ENCODE measurements around the gene SAPCD2. TPM values are rescaled to one million over a fixed set of nuclear protein-coding genes. Genes with fewer than 3 reads are reported as not detected.

The SAPCD2 gene
- total RNA-seq, 1 donor from 2014 or later = 2.7 TPM

GRCh38 chr9:137062384-137062783 is 8.0 kb downstream of the SAPCD2 start:
- no peak for DNase-seq (ENCODE audit: extremely low spot score in 2 of 2)
- no peak overlapping the region for H3K4me3 ChIP-seq
- intact Hi-C loops (cut with DNase I) = no loop called here
- TF ChIP-seq POLR2A (IDR thresholded peaks at IDR 0.05) (no peak), POLR2AphosphoS5 (IDR thresholded peaks at IDR 0.05; ENCODE audit: insufficient read depth in 1 of 2, low read depth in 1 of 2) (no peak), CTCF (IDR thresholded peaks at IDR 0.05) (no peak)
- H3K9me3 ChIP-seq = no peaks in the 10 kb centered on the region
- no peaks in the 10 kb centered on the region for H3K36me3 ChIP-seq
- H3K4me1 ChIP-seq = peaks cover 8% of the 10 kb centered on the region
- no peak overlapping the region for H3K27ac ChIP-seq
- H3K27me3 ChIP-seq = no peaks in the 10 kb centered on the region

GRCh38 chr9:137058521-137059234 is 11.7 kb downstream of the SAPCD2 start:
- no peaks in the 10 kb centered on the region for H3K27me3 ChIP-seq
- no peak overlapping the region for H3K27ac ChIP-seq
- TF ChIP-seq POLR2A (IDR thresholded peaks at IDR 0.05) (no peak), CTCF (IDR thresholded peaks at IDR 0.05) (no peak), POLR2AphosphoS5 (IDR thresholded peaks at IDR 0.05; ENCODE audit: insufficient read depth in 1 of 2, low read depth in 1 of 2) (no peak)
- no peak for DNase-seq (ENCODE audit: extremely low spot score in 2 of 2)
- H3K36me3 ChIP-seq = no peaks in the 10 kb centered on the region
- no peaks in the 10 kb centered on the region for H3K9me3 ChIP-seq
- intact Hi-C loops (cut with DNase I) = no loop called here
- H3K4me1 ChIP-seq = peaks cover 28% of the 10 kb centered on the region
- H3K4me3 ChIP-seq = no peak overlapping the region

GRCh38 chr9:137057545-137057944 is 12.8 kb downstream of the SAPCD2 start:
- H3K27ac ChIP-seq = no peak overlapping the region
- intact Hi-C loops (cut with DNase I) = no loop called here
- no peak for TF ChIP-seq CTCF (IDR thresholded peaks at IDR 0.05)
- TF ChIP-seq POLR2AphosphoS5 (IDR thresholded peaks at IDR 0.05; ENCODE audit: insufficient read depth in 1 of 2, low read depth in 1 of 2) = no peak
- no peak for TF ChIP-seq POLR2A (IDR thresholded peaks at IDR 0.05)

GRCh38 chr9:137056739-137057415 is 13.5 kb downstream of the SAPCD2 start:
- H3K9me3 ChIP-seq = no peaks in the 10 kb centered on the region
- no peak for TF ChIP-seq POLR2AphosphoS5 (IDR thresholded peaks at IDR 0.05; ENCODE audit: insufficient read depth in 1 of 2, low read depth in 1 of 2)
- TF ChIP-seq CTCF (IDR thresholded peaks at IDR 0.05) = no peak
- no peak for TF ChIP-seq POLR2A (IDR thresholded peaks at IDR 0.05)
- H3K4me3 ChIP-seq = no peak overlapping the region
- H3K36me3 ChIP-seq = no peaks in the 10 kb centered on the region
- intact Hi-C loops (cut with DNase I) = no loop called here
- no peak for DNase-seq (ENCODE audit: extremely low spot score in 2 of 2)
- no peak overlapping the region for H3K27ac ChIP-seq
- H3K27me3 ChIP-seq = no peaks in the 10 kb centered on the region
- peaks cover 36% of the 10 kb centered on the region for H3K4me1 ChIP-seq

More at GRCh38 chr9:137057545-137057944, 12.8 kb downstream of the SAPCD2 start:
- Histone ChIP-seq H3K4me1 (peaks cover 36% of the 10 kb centered on the region), H3K4me3 (no peak overlapping the region), H3K27me3 (no peaks in the 10 kb centered on the region), H3K9me3 (no peaks in the 10 kb centered on the region), H3K36me3 (no peaks in the 10 kb centered on the region)
- no peak for DNase-seq (ENCODE audit: extremely low spot score in 2 of 2)
